Stimulated activated CD4-positive, alpha-beta T cell treated with anti-CD3 and anti-CD28 coated beads, Interleukin-1b, Interleukin-23, amount 100 ng/mL, for 48 hours (primary cell): Measurements from ENCODE around the gene DAGLA.

ENCODE experiments used
- DNase-seq: peaks from one replicate; pipeline ENCODE4 v3.0.0-alpha.2; 2020

DAGLA gene

DNA sequence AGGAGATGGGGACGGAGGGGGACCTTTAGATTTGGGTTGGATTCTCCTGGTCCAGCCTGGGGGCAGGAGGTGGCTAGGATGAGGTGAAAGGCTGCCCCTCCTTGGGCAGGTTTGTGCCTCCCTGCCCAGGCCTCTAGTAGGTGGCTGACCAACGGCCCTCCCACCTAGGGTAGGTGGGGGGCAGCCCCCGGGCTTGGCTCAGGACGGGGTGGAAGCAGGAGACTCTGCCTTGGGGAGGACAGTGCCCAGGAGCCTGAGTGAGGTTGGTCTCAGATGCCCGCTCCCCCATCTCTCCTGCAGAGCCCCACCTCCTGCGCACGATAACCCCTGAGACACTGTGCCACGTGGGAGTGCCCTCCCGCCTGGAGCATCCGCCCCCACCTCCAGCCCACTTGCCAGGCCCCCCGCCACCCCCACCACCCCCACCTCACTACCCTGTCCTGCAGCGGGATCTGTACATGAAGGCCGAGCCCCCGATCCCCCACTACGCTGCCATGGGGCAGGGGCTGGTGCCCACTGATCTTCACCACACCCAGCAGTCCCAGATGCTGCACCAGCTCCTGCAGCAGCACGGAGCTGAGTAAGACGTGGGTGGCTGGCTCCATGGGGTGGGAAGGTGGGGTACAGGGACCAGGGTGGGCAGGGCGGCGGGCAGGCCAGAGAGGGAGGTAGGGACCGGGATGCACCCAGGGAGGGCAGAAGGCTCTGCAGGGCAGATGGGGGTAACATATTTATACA, 89.9 kb downstream of the DAGLA start:
- DNase-seq: no peak

DNA sequence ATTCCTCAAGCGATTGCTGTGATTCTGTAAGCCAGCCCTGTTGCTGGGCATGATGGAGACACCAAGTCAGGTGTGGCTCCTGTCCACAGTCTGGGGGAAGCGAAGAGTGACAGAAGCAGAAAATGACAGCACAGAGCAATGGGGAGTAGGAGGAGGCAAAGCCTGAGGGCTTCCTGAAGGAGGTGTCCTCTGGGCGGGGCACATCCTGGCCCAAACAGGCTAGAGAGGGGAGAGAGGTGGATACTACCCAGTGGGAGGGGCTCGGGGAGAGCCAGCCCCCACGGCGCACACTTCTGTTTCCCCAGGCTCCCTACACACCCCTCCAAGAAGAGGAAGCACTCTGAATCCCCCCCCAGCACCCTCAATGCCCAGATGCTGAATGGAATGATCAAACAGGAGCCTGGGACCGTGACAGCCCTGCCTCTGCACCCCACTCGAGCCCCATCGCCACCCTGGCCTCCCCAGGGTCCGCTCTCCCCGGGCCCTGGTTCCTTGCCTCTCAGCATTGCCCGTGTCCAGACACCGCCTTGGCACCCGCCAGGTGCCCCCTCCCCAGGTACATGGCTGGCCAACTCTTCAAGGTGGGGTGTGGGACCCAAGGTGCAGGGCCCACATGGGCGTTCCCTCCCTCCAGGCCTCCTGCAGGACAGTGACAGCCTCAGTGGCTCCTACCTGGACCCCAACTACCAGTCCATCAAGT, 91.2 kb downstream of the DAGLA start:
- DNase-seq: no peak

GRCh38 chr11:61771985-61772455, 91.8 kb downstream of the DAGLA start:
- no peak for DNase-seq

DNA sequence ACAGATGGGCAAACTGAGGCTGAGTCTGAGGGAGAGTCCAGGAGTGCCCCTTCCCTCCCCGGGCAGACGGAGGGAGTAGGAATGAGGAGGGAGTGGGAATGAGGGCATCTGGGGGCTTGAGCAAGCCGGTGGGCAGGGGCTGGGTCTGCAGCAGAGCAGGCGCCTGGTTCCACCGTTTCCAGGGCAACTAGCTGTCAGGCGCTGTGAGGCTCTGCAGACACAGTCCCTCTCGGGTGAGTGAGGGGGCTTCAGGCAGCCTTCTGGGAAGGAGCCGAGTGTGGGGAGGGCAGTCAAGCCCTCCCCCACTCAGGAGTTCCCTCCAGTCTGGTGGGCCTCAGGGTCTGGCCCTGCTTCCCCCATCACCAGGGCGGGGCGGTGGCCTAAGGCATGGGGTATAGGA, 93.2 kb downstream of the DAGLA start:
- DNase-seq: no peak

DNA sequence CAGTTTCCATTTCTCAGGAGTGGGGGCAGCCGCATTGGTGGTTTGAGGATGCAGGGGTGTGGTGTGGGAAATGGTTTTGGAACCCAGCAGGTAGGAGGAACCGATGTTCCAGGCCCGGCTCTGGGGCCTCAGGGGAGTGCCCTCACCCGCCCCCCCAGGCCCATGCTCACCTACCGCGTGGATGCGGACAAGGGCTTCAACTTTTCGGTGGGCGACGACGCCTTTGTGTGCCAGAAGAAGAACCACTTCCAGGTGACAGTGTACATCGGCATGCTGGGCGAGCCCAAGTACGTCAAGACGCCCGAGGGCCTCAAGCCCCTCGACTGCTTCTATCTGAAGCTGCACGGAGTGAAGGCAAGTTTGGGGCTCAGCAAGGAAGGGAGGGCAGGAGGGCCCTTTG, 93.6 kb downstream of the DAGLA start:
- no peak for DNase-seq

DNA sequence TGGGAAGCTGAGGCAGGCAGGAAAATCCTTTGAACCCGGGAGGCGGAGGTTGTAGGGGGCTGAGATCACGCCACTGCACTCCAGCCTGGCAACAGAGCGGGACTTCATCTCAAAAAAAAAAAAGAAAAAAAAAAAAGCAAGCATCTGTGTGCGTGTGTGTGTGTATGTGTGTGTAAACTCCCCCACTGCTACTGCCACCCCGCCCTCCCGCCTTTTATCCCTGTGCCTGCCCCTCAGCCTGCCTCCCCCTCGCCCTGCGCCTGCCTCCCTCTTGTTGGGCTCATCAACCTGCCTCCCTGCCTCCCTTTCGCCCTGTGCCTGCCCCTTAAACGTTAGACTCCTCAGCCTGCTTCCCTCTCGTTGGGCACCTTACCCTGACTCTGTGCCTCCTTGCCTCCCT, 94.2 kb downstream of the DAGLA start:
- no peak for DNase-seq

DNA sequence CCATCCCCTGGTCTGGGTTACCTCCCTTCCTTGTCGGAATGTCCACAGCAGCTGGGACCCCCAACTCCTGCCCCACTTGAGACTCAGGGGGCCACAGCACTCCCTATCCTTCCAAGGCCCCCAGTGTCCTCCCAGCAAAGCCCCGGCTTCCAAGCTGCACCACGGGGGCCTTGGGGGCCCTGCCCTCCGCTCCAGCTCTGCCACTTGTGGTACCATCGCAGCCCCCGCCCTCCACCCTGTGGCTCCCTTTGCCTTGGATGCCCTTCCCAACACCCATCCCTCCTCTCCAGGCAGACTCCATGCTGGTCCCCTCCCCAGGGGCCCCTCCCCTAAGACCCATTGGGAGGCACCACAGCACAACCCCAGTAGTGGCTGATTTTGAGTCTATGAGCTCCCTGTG, 94.9 kb downstream of the DAGLA start:
- DNase-seq: no peak

DNA sequence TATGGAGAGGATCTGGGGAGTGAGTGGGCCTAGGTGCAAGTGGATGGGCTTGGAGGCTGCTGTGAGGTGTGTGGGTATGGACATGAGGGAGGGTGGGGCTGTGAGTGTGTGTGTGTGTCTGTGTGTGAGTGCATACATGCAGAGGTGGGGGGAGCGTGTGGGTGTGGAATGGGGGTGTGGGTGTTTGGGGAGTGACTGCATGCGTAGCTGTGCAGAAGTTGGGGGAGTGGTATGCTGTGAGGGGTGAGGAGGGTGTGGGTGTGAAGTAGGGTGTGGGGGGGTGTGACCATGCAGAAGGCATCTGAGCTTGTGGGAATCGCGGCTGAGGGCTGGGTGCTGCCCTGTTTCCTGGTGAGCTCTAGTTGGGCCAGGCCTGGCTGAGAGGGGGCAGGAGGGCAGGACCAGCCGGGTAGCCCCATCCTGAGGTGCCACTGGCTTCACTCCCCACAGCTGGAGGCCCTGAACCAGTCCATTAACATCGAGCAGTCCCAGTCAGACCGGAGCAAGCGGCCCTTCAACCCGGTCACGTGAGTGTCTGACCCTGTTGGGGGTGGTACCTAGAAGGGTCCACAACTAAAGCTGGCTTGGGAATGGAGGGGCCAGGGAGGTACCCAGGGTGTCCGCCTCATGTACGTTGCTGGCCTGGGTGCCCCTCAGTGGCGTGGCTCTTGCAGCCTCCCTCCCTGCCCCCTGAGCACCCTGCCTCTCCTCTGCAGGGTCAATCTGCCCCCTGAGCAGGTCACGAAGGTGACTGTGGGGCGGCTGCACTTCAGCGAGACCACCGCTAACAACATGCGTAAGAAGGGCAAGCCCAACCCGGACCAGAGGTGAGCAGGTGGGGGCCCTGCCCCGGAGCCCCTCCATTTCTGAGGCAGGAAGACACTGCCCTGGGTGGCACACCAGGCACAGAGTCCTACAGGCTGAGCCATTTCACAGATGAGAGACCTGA, 95.7 kb downstream of the DAGLA start:
- no peak for DNase-seq

GRCh38 chr11:61776561-61777075, 96.4 kb downstream of the DAGLA start:
- peak; percentile 70 for DNase-seq

DNA sequence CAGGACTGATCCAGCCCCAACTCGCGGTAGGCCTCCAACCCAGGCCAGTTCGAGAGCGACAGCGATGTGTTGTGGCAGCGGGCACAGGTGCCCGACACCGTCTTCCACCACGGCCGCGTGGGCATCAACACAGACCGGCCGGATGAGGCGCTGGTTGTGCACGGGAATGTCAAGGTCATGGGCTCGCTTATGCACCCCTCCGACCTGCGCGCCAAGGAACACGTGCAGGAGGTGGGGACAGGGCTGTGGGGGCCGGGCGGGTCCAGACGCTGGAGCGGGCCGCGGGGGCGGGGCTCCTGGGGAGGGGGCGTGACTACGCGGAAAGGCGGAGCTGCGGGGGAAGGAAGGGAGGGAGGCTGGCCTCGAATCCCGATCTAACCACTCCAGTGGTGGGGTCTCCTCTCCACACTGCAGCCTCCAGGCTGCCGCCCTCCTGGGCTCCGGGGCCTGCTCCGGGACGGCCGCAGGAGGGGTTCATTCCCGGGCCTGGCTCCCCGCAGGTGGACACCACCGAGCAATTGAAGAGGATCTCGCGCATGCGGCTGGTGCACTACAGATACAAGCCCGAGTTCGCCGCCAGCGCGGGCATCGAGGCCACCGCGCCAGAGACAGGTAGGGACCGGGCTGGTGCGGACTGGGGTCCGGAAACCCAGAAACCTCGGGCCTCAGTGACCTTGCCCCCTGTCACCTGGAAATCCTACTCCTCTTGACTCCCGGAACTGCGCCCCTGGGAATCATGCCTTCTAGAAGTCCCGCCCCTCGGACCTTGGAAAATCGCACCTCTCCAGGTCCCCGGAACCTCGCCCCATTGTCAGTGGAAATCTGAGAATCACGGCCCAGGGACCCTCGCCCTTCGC, 97.3 kb downstream of the DAGLA start:
- DNase-seq: peak; percentile 41

DNA sequence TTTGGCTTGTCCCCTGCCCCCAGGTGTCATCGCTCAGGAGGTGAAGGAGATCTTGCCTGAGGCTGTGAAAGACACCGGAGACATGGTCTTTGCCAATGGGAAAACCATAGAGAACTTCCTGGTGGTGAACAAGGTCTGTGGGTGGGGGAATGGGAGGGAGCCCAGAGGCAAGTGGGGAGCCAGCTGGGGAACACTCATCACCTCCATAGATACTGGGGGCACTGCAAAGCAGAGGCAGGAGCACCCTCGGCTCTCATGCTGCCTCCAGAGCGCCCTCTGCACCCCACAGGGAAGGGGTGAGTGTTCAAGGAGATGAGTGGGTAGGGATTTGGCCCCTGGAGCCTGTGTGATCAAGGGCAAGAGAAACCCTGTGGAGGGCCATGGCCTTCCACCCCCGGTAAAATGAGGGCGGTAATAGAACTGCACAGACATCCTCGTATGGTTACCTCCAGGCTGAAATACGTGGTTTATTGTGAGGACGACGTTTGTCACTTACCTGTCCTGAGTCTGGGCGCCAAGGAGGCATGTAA, 98.2 kb downstream of the DAGLA start:
- no peak for DNase-seq

- no peak for DNase-seq
These were observed 98.9 kb downstream of the DAGLA start for GRCh38 chr11:61778920-61779650.

DNA sequence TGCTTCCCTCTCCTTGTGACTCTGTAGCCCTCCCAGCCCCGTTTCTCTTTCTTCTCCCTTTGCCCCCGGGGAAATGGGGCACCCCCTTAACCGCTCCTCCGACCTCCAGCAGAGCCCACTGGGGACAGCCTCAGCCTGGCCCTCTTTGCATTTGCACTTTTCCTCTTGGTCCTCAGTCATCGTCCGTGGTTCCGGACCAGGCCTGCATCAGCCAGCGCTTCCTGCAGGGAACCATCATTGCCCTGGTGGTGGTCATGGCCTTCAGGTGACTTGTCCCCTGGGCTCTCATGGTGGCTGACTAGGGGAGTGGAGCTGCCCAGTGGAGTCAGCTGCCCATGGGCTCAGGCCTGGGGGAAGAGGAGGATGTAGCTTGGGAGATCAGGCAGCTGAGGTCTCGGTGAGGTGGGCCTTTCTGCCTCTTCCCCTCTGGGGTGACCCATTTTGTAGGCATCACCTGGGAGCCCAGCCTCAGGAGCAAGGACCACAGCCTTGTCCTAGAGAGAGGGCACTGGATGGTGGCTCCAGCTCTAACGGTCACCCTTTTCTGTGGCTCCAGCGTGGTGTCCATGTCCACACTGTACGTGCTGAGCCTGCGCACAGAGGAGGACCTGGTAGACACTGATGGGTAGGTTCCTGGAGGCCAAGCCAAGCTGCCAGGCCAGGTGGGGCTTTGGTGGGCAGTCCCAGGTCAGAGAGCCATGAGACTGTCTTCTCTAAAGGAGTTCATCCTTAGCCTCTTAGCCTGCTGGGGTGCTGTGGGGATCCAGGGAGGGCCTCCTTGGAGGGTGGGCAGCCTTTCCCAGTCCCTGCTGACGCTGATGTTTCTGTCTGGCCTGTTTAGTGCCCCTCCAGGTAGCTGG, 99.7 kb downstream of the DAGLA start:
- no peak for DNase-seq

- no peak for DNase-seq
These were observed 100.5 kb downstream of the DAGLA start for GRCh38 chr11:61780581-61781162.

- no peak for DNase-seq
These were observed 101.4 kb downstream of the DAGLA start for GRCh38 chr11:61781585-61781984.

DNA sequence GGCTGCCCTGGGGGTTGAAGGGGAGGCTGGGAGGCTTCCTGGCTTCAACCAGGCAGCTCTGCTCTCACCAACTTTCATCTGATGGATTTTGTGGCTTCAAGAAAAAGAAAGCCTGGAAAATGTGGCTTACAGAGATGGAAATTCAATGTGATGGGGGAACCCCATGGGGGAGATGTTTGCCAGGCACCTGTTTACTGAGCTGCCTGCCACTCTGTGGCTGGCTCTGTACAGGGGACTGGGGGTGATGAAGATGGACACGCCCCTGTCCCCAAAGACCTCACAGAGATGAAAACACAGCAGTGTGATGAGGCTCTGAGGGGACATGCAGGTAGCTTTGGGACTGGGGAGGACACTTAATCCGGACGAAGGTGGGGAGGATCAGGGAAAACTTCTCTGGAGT, 102.1 kb downstream of the DAGLA start:
- DNase-seq: no peak

DNA sequence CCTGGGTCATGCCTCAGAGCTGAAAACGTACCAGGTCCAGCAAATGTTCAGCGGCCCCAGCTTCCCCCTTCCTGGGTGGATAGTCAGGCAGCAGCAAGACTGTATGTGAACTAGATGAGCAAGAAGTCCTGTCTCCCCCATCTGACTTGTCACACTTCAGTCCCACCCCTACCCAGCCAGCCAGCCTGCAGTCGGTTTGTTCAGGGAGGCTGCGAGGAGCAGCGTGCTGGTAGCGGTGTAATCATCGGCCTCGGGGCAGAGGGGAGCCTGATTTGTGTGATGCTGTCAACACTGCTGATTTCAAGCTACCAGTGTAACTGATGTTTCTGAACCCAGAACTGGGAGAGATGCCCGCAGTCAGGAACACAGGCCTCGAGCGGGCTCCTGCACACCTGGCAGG, 102.7 kb downstream of the DAGLA start:
- no peak for DNase-seq

- DNase-seq: no peak
These were observed 103.7 kb downstream of the DAGLA start for GRCh38 chr11:61783717-61784505.

GRCh38 chr11:61784506-61784805, 104.3 kb downstream of the DAGLA start:
- DNase-seq: no peak
